ENCODE data around the gene VWC2. TPM values are rescaled to one million over a fixed set of nuclear protein-coding genes. Genes with fewer than 3 reads are reported as not detected.

VWC2 gene
- total RNA-seq, 1 donor from 2014 or later, result not detected

DNA sequence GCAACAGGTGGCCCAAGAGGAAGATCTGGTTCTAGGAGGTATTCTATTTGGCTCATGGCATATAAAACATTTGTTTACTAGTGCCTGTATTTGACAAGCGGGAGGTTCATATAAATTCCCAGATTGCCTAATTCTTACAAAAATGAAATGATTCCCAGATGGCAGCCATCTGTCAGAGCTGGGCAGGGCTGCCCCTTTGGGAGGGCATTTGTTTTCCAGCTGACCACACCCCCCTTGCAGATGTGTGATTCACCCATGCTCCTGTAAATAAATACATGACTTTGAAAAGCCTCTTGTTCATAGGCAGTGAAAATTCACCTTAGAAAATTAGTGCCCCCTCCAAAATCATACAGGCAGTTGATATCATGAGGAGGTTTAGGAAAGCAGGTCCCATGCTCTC lies 8.6 kb downstream of the VWC2 start:
- Mint-ChIP-seq H3K36me3 (ENCODE audit: low read depth) (no peaks in the 10 kb centered on the region), H3K9me3 (peaks cover 3% of the 10 kb centered on the region), H3K27ac (no peak overlapping the region), H3K4me3 (no peak overlapping the region), H3K4me1 (no peaks in the 10 kb centered on the region), H3K27me3 (peaks cover 22% of the 10 kb centered on the region)
- DNase-seq (no peak), ATAC-seq (ENCODE audit: low read depth) (no peak)
- POLR2A ChIA-PET, result interaction anchor here (0.6 kb wide), 1 partner anchor 10 kb away, joined by 5 read pairs; no protein-coding TSS in a partner anchor
- no peak for TF ChIP-seq CTCF (IDR thresholded peaks at IDR 0.05)
- CTCF ChIA-PET, result no interaction called here
- intact Hi-C loops (cut with micrococcal nuclease), result no loop called here

DNA sequence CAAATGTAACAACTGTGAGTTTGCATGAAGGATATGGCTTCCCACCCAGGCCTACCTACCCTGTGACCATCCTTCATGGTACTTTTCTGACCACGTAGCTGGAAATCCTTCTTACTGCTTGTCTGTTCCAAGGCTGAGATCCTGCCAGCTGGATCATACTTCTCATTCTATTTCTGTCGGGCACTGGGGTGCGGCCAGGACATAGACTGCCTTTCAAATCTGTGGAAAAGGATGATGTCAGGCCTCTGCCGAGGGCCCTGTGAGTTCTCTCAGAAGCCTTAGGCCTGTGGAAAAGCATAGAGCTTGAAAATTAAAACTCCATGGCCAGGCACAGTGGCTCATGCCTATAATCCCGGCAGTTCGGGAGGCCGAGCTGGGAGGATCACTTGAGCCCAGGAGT lies 10.0 kb downstream of the VWC2 start:
- ChIA-PET CTCF (no interaction called here), POLR2A (no interaction called here)
- Mint-ChIP-seq H3K4me3 (no peak overlapping the region), H3K4me1 (no peaks in the 10 kb centered on the region), H3K9me3 (peaks cover 3% of the 10 kb centered on the region), H3K27ac (no peak overlapping the region), H3K36me3 (ENCODE audit: low read depth) (no peaks in the 10 kb centered on the region), H3K27me3 (peaks cover 15% of the 10 kb centered on the region)
- intact Hi-C loops (cut with micrococcal nuclease), result no loop called here
- no peak for DNase-seq
- no peak for TF ChIP-seq CTCF (IDR thresholded peaks at IDR 0.05)
- no peak for ATAC-seq (ENCODE audit: low read depth)

DNA sequence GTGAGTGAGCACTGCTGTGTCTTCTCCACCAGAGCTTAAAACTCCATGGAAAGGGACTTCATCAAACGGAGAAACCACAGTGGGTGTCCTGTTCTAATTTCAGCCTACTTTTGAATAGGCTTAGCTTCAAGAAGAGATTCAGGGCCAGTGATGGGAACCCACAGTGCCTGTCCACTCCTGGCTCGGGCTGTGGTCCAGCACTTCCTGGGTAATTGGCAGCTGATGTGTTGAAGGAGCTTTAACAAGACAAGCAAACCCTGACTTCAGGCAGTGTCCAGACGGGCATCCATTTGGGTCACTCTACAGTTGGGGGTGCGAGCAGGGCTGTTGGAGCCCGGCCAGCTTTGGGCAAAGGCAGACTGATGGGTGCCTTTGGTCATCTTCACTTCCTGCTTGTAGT lies 14.5 kb downstream of the VWC2 start:
- Mint-ChIP-seq H3K9me3 (peaks cover 3% of the 10 kb centered on the region), H3K4me3 (no peak overlapping the region), H3K27me3 (no peaks in the 10 kb centered on the region), H3K27ac (no peak overlapping the region), H3K36me3 (ENCODE audit: low read depth) (no peaks in the 10 kb centered on the region), H3K4me1 (no peaks in the 10 kb centered on the region)
- intact Hi-C loops (cut with micrococcal nuclease), result no loop called here
- ChIA-PET POLR2A (no interaction called here), CTCF (no interaction called here)
- DNase-seq (no peak), ATAC-seq (ENCODE audit: low read depth) (no peak)
- no peak for TF ChIP-seq CTCF (IDR thresholded peaks at IDR 0.05)

DNA sequence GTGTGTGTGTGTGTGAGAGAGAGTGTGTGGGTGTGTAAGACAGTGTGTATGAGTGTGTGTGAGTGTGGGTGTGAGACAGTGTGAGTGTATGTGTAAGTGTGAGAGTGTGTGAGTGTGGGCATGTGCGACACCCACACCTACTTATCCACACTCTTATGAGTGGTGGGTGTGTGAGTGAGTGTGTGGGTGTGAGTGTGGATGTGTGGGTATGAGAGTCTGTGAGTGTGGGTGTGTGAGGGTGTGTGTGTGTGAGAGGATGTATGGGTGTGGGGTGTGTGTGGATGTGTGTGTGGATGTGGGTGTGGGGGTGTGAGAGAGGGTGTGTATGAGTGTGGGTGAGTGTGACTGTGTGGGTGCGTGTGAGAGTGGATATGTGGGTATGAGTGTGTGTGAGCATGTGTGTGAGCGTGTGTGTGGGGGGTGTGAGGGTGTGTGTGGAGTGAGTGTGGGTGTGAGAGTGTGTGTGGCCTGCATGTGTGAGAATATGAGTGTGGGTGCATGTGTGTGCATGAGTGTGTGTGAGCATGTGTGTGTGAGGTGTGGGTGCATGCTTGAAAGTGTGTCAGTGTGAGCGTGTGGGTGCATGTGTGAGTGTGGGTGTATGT lies 15.1 kb downstream of the VWC2 start:
- ChIA-PET POLR2A (no interaction called here), CTCF (no interaction called here)
- TF ChIP-seq CTCF (IDR thresholded peaks at IDR 0.05), result no peak
- DNase-seq (no peak), ATAC-seq (ENCODE audit: low read depth) (no peak)
- Mint-ChIP-seq H3K27ac (no peak overlapping the region), H3K9me3 (peaks cover 3% of the 10 kb centered on the region), H3K27me3 (no peaks in the 10 kb centered on the region), H3K4me1 (no peaks in the 10 kb centered on the region), H3K36me3 (ENCODE audit: low read depth) (no peaks in the 10 kb centered on the region), H3K4me3 (no peak overlapping the region)
- intact Hi-C loops (cut with micrococcal nuclease), result no loop called here

- ChIA-PET CTCF (no interaction called here), POLR2A (no interaction called here)
- Mint-ChIP-seq H3K4me1 (no peaks in the 10 kb centered on the region), H3K4me3 (no peak overlapping the region), H3K27me3 (no peaks in the 10 kb centered on the region), H3K36me3 (ENCODE audit: low read depth) (no peaks in the 10 kb centered on the region), H3K27ac (no peak overlapping the region), H3K9me3 (peaks cover 3% of the 10 kb centered on the region)
- no peak for DNase-seq
- ATAC-seq (ENCODE audit: low read depth), result no peak
- intact Hi-C loops (cut with micrococcal nuclease), result no loop called here
- TF ChIP-seq CTCF (IDR thresholded peaks at IDR 0.05), result no peak
Measured at GRCh38 chr7:49789736-49790135, 16.3 kb downstream of the VWC2 start.
